ENCODE measurements around the gene USP43. TPM values are rescaled to one million over a fixed set of nuclear protein-coding genes. Genes with fewer than 3 reads are reported as not detected.

Gene USP43
- total and polyA plus RNA-seq, 2 donors (not counting 1 experiment from before 2014, with no cell fraction given) = 0.16 to 0.30 TPM

DNA sequence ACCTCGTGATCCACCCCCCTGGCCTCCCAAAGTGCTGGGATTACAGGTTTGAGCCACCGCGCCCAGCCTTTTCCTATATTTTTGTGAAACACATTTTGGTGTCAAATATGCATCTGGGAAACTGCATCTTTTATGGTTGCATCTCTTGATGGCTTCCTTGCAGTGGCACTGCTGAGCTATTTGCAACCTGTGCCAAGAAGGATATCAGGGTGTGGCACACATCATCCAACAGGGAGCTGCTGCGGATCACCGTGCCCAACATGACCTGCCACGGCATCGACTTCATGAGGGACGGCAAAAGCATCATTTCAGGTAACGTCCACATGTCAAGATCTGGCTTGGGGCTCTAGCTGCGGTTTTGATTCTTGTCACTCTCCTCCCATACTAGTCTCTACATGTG is 16.8 kb upstream of the USP43 start:
- no peak for TF ChIP-seq EZH2 (IDR thresholded peaks at IDR 0.05; ENCODE audit: borderline replicate concordance, insufficient read depth, low read depth, low read length, poor library complexity, severe bottlenecking)
- no peak overlapping the region for H3K27ac ChIP-seq (ENCODE audit: low read length in 2 of 2)
- Mint-ChIP-seq H3K4me3 (no peak overlapping the region), H3K27ac (no peak overlapping the region), H3K9me3 (ENCODE audit: insufficient read depth) (peaks cover 14% of the 10 kb centered on the region), H3K27me3 (peaks cover 23% of the 10 kb centered on the region), H3K4me1 (no peaks in the 10 kb centered on the region)
- 88% methylated on average over 10 of the region's 10 CpGs for WGBS (ENCODE audit: insufficient coverage)
- ChIA-PET CTCF (no interaction called here), POLR2A (no interaction called here)
- H3K79me2 ChIP-seq (ENCODE audit: control insufficient read depth, insufficient read depth, low read length) = no peaks in the 10 kb centered on the region
- intact Hi-C loops (cut with micrococcal nuclease) = no loop called here
- ATAC-seq (ENCODE audit: low read depth) (no peak), DNase-seq (no peak)
- peaks cover 2 to 11% (median 4%) of the 10 kb centered on the region in 3 donors for H3K9me3 ChIP-seq (ENCODE audit: control extremely low read depth in 1 of 3, control insufficient read depth in 2 of 3, insufficient read depth in 1 of 3, low read length in 2 of 3)
- no peaks in the 10 kb centered on the region for H3K4me1 ChIP-seq (ENCODE audit: control insufficient read depth in 2 of 2, insufficient read depth in 2 of 2, low read length in 2 of 2)
- no peaks in the 10 kb centered on the region for H4K20me1 ChIP-seq (ENCODE audit: control insufficient read depth, insufficient read depth, low read length, poor library complexity, severe bottlenecking)
- H3K27me3 ChIP-seq (replicated peaks in 1 of 4; ENCODE audit: control extremely low read depth in 1 of 4, control insufficient read depth in 3 of 4, insufficient read depth in 4 of 4, low read length in 3 of 4) = no peaks in the 10 kb centered on the region
- no peak overlapping the region for H3K4me3 ChIP-seq (ENCODE audit: control extremely low read depth in 1 of 5, extremely low read depth in 1 of 5, insufficient read depth in 1 of 5, low read depth in 2 of 5, low read length in 4 of 5)
- no peak overlapping the region for H2AFZ ChIP-seq (ENCODE audit: insufficient read depth, low read depth, low read length, poor library complexity, severe bottlenecking)
- H3K4me2 ChIP-seq (replicated peaks; ENCODE audit: low read depth, low read length, poor library complexity, severe bottlenecking) = no peak overlapping the region
- H3K9ac ChIP-seq (ENCODE audit: low read length) = no peak overlapping the region
- H3K36me3 ChIP-seq (replicated peaks in 1 of 2; ENCODE audit: control extremely low read depth in 1 of 2, control insufficient read depth in 1 of 2, extremely low read depth in 1 of 2, insufficient read depth in 2 of 2, low read length in 1 of 2) = no peaks in the 10 kb centered on the region

DNA sequence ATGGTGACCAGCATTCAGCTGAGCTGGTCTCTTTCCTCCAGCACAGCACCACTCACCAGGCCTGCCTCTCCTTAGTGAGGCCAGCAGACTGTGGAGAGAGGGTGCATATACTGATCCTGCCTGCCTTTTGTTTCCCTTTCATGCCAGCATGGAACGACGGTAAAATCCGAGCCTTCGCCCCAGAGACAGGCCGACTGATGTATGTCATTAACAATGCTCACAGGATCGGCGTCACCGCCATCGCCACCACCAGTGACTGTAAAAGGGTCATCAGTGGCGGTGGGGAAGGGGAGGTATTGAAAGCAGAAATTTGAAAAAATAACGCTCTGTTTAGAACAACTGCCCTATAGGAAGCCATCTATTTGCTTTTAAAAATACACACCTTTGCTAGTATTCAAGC is 12.6 kb upstream of the USP43 start:
- Histone ChIP-seq H3K4me3 (ENCODE audit: control extremely low read depth in 1 of 5, extremely low read depth in 1 of 5, insufficient read depth in 1 of 5, low read depth in 2 of 5, low read length in 4 of 5) (no peak overlapping the region), H3K36me3 (replicated peaks in 1 of 2; ENCODE audit: control extremely low read depth in 1 of 2, control insufficient read depth in 1 of 2, extremely low read depth in 1 of 2, insufficient read depth in 2 of 2, low read length in 1 of 2) (no peaks in the 10 kb centered on the region), H4K20me1 (ENCODE audit: control insufficient read depth, insufficient read depth, low read length, poor library complexity, severe bottlenecking) (no peaks in the 10 kb centered on the region), H3K79me2 (ENCODE audit: control insufficient read depth, insufficient read depth, low read length) (no peaks in the 10 kb centered on the region), H3K27me3 (replicated peaks in 1 of 4; ENCODE audit: control extremely low read depth in 1 of 4, control insufficient read depth in 3 of 4, insufficient read depth in 4 of 4, low read length in 3 of 4) (no peaks in the 10 kb centered on the region), H2AFZ (ENCODE audit: insufficient read depth, low read depth, low read length, poor library complexity, severe bottlenecking) (no peak overlapping the region), H3K4me2 (replicated peaks; ENCODE audit: low read depth, low read length, poor library complexity, severe bottlenecking) (no peak overlapping the region), H3K4me1 (ENCODE audit: control insufficient read depth in 2 of 2, insufficient read depth in 2 of 2, low read length in 2 of 2) (no peaks in the 10 kb centered on the region), H3K27ac (ENCODE audit: low read length in 2 of 2) (no peak overlapping the region), H3K9me3 (ENCODE audit: control extremely low read depth in 1 of 3, control insufficient read depth in 2 of 3, insufficient read depth in 1 of 3, low read length in 2 of 3) (no peaks in the 10 kb centered on the region), H3K9ac (ENCODE audit: low read length) (no peak overlapping the region)
- ChIA-PET POLR2A (no interaction called here), CTCF (no interaction called here)
- ATAC-seq (ENCODE audit: low read depth) = no peak
- no peaks in the 10 kb centered on the region for H3K9me3 Mint-ChIP-seq (ENCODE audit: insufficient read depth)
- no peak for TF ChIP-seq EZH2 (IDR thresholded peaks at IDR 0.05; ENCODE audit: borderline replicate concordance, insufficient read depth, low read depth, low read length, poor library complexity, severe bottlenecking)
- TF ChIP-seq, protein P1, sequence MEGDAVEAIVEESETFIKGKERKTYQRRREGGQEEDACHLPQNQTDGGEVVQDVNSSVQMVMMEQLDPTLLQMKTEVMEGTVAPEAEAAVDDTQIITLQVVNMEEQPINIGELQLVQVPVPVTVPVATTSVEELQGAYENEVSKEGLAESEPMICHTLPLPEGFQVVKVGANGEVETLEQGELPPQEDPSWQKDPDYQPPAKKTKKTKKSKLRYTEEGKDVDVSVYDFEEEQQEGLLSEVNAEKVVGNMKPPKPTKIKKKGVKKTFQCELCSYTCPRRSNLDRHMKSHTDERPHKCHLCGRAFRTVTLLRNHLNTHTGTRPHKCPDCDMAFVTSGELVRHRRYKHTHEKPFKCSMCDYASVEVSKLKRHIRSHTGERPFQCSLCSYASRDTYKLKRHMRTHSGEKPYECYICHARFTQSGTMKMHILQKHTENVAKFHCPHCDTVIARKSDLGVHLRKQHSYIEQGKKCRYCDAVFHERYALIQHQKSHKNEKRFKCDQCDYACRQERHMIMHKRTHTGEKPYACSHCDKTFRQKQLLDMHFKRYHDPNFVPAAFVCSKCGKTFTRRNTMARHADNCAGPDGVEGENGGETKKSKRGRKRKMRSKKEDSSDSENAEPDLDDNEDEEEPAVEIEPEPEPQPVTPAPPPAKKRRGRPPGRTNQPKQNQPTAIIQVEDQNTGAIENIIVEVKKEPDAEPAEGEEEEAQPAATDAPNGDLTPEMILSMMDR (IDR thresholded peaks at IDR 0.05) = no peak
- peaks cover 40% of the 10 kb centered on the region for H3K27me3 Mint-ChIP-seq
- 98% methylated on average over 5 of the region's 11 CpGs for WGBS (ENCODE audit: insufficient coverage)
- H3K27ac Mint-ChIP-seq = no peak overlapping the region
- intact Hi-C loops (cut with micrococcal nuclease) = no loop called here
- DNase-seq = no peak
- H3K4me3 Mint-ChIP-seq = no peak overlapping the region
- no peaks in the 10 kb centered on the region for H3K4me1 Mint-ChIP-seq
